ENCODE results near the gene FARP1. TPM values are rescaled to one million over a fixed set of nuclear protein-coding genes. Genes with fewer than 3 reads are reported as not detected.

The FARP1 gene
- total RNA-seq, 4 donors from 2014 or later = 13.1 to 71.2 (median 46.6) TPM

- Histone ChIP-seq H3K4me3 (no peak overlapping the region), H3K4me1 (no peaks in the 10 kb centered on the region), H3K9me3 (no peaks in the 10 kb centered on the region), H3K27me3 (no peaks in the 10 kb centered on the region), H3K27ac (no peak overlapping the region), H3K36me3 (no peaks in the 10 kb centered on the region)
- DNase-seq = no peak
- TF ChIP-seq POLR2A (IDR thresholded peaks at IDR 0.05) = no peak
- TF ChIP-seq, protein P1, sequence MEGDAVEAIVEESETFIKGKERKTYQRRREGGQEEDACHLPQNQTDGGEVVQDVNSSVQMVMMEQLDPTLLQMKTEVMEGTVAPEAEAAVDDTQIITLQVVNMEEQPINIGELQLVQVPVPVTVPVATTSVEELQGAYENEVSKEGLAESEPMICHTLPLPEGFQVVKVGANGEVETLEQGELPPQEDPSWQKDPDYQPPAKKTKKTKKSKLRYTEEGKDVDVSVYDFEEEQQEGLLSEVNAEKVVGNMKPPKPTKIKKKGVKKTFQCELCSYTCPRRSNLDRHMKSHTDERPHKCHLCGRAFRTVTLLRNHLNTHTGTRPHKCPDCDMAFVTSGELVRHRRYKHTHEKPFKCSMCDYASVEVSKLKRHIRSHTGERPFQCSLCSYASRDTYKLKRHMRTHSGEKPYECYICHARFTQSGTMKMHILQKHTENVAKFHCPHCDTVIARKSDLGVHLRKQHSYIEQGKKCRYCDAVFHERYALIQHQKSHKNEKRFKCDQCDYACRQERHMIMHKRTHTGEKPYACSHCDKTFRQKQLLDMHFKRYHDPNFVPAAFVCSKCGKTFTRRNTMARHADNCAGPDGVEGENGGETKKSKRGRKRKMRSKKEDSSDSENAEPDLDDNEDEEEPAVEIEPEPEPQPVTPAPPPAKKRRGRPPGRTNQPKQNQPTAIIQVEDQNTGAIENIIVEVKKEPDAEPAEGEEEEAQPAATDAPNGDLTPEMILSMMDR (IDR thresholded peaks at IDR 0.05) = no peak
- intact Hi-C loops (cut with DNase I; ENCODE audit: low total_unique reads) = no loop called here
Measured at GRCh38 chr13:98280176-98280510, 137.2 kb downstream of the FARP1 start.

- TF ChIP-seq, protein P1 (IDR thresholded peaks at IDR 0.05) = no peak
- TF ChIP-seq POLR2A (IDR thresholded peaks at IDR 0.05) = no peak
- intact Hi-C loops (cut with DNase I; ENCODE audit: low total_unique reads) = no loop called here
- no peak for DNase-seq
- H3K36me3 ChIP-seq = no peaks in the 10 kb centered on the region
- H3K4me1 ChIP-seq = no peaks in the 10 kb centered on the region
- H3K27ac ChIP-seq = no peak overlapping the region
- no peaks in the 10 kb centered on the region for H3K27me3 ChIP-seq
- H3K9me3 ChIP-seq = no peaks in the 10 kb centered on the region
- H3K4me3 ChIP-seq = no peak overlapping the region
Measured at GRCh38 chr13:98284679-98285078, 141.8 kb downstream of the FARP1 start.

GRCh38 chr13:98285317-98285716, 142.4 kb downstream of the FARP1 start:
- H3K4me3 ChIP-seq = no peak overlapping the region
- H3K27me3 ChIP-seq = no peaks in the 10 kb centered on the region
- TF ChIP-seq, protein P1 (IDR thresholded peaks at IDR 0.05) = no peak
- TF ChIP-seq POLR2A (IDR thresholded peaks at IDR 0.05) = no peak
- H3K9me3 ChIP-seq = no peaks in the 10 kb centered on the region
- H3K27ac ChIP-seq = no peak overlapping the region
- no peaks in the 10 kb centered on the region for H3K36me3 ChIP-seq
- intact Hi-C loops (cut with DNase I; ENCODE audit: low total_unique reads) = no loop called here
- H3K4me1 ChIP-seq = no peaks in the 10 kb centered on the region
- DNase-seq = no peak

- DNase-seq = no peak
- Histone ChIP-seq H3K4me1 (no peaks in the 10 kb centered on the region), H3K9me3 (no peaks in the 10 kb centered on the region), H3K27me3 (no peaks in the 10 kb centered on the region), H3K36me3 (no peaks in the 10 kb centered on the region), H3K27ac (no peak overlapping the region), H3K4me3 (no peak overlapping the region)
- intact Hi-C loops (cut with DNase I; ENCODE audit: low total_unique reads) = no loop called here
- no peak for TF ChIP-seq POLR2A (IDR thresholded peaks at IDR 0.05)
- TF ChIP-seq, protein P1 (IDR thresholded peaks at IDR 0.05) = no peak
Measured at GRCh38 chr13:98285852-98286594, 143.1 kb downstream of the FARP1 start.

GRCh38 chr13:98286799-98287198, 143.9 kb downstream of the FARP1 start:
- no peaks in the 10 kb centered on the region for H3K4me1 ChIP-seq
- intact Hi-C loops (cut with DNase I; ENCODE audit: low total_unique reads) = no loop called here
- H3K27me3 ChIP-seq = no peaks in the 10 kb centered on the region
- no peaks in the 10 kb centered on the region for H3K9me3 ChIP-seq
- H3K36me3 ChIP-seq = no peaks in the 10 kb centered on the region
- TF ChIP-seq, protein P1 (IDR thresholded peaks at IDR 0.05) = no peak
- no peak for TF ChIP-seq POLR2A (IDR thresholded peaks at IDR 0.05)
- DNase-seq = no peak
- H3K27ac ChIP-seq = no peak overlapping the region
- H3K4me3 ChIP-seq = no peak overlapping the region
